Transverse colon (tissue), 4 donors: ENCODE measurements around the gene NEK5. TPM values are rescaled to one million over a fixed set of nuclear protein-coding genes. Genes with fewer than 3 reads are reported as not detected.

Experiments
- DNase-seq: peaks from one replicate; pipeline ENCODE4 v3.0.0-alpha.2; 2019
- H3K27ac ChIP-seq, 4 donors: fragments of 200-600 bp; sonication (generic); 2 replicates each; pipeline ENCODE4 v1.5.1; 2016 to 2018; ENCODE audit warnings: inconsistent platforms in 4 of 4
- H3K27me3 ChIP-seq: fragments of 200-600 bp; sonication (generic); 2 replicates; pipeline ENCODE4 v1.5.1; 2017; ENCODE audit warnings: inconsistent platforms
- H3K36me3 ChIP-seq, 4 donors: fragments of 200-600 bp; sonication (generic); 2 replicates each; pipeline ENCODE4 v1.5.1; 2017 to 2019; ENCODE audit warnings: inconsistent platforms in 4 of 4
- H3K4me1 ChIP-seq, 4 donors: fragments of 200-600 bp; sonication (generic); 2 replicates each; pipeline ENCODE4 v1.5.1; 2017 to 2020; ENCODE audit warnings: inconsistent platforms in 4 of 4
- H3K4me3 ChIP-seq, 4 donors: fragments of 200-600 bp; sonication (generic); 1 replicate in 1 of 4; 2 replicates in 3 of 4; pipeline versions ENCODE4 v1.5.1 to v1.6.1; 2017 to 2019; ENCODE audit warnings: inconsistent platforms in 4 of 4
- H3K9me3 ChIP-seq, 2 donors: fragments of 200-600 bp; sonication (generic); 2 replicates each; pipeline ENCODE4 v1.5.1; 2017 to 2019; ENCODE audit warnings: inconsistent platforms in 2 of 2
- EP300 ChIP-seq: sonication (generic); formaldehyde crosslinking; IDR thresholded peaks from one replicate; pipeline ENCODE4 v1.6.1; 2017; ENCODE audit warnings: antibody characterized with exemption, low read depth
- POLR2A ChIP-seq: fragments of 450-650 bp; IDR thresholded peaks from one replicate; pipeline ENCODE4 v1.6.1; 2016; ENCODE audit warnings: antibody characterized with exemption, mild to moderate bottlenecking, moderate library complexity
- POLR2AphosphoS5 ChIP-seq, 3 donors: sonication (generic); formaldehyde crosslinking; IDR thresholded peaks; one replicate each; pipeline ENCODE4 v1.6.1; 2016; ENCODE audit warnings: antibody characterized with exemption in 3 of 3
- WGBS, 2 donors: methylation state at CpG; one replicate each; pipeline ENCODE4 v1.1.5; 2018; ENCODE audit warnings: low coverage in 1 of 2; 5-methylcytosine and 5-hydroxymethylcytosine counted together
- in situ Hi-C, 4 donors: fragments of 200-750 bp; cut with MboI; loops; one replicate each; pipeline versions ENCODE4 v1.15.0 to v1.15.1; 2017; ENCODE audit warnings: low sequenced_read_pairs in 3 of 4, low pct_ligation_motif_present in 1 of 4, low pct_unique_long_range_greater_than_20kb in 1 of 4
- intact Hi-C: fragments of 100-400 bp; cut with DNase I; formaldehyde crosslinking; loops from one replicate; pipeline ENCODE4 v1.15.1; 2023; ENCODE audit warnings: low total_unique reads
- total RNA-seq, 4 donors: library from RNA; depleted of rRNA; stranded (reverse); fragments of >200 nt; gene quantifications; one replicate each; pipeline ENCODE4 v1.1.0, GENCODE V29; 2016
- TF ChIP-seq, protein P1 (sequence below), 5 experiments: fragments of 200-600 bp in 3 of 5; fragments of 450-650 bp in 2 of 5; sonication (generic) in 3 of 5; IDR thresholded peaks; 1 replicate in 2 of 5; 2 replicates in 3 of 5; pipeline ENCODE4 v1.5.1; 2016 to 2017; ENCODE audit warnings: antibody characterized with exemption in 5 of 5, inconsistent platforms in 3 of 5, mild to moderate bottlenecking in 2 of 5, moderate library complexity in 1 of 5

Gene NEK5
- total RNA-seq, 4 donors from 2014 or later: 0.14 to 0.48 TPM; not detected in 2

DNA sequence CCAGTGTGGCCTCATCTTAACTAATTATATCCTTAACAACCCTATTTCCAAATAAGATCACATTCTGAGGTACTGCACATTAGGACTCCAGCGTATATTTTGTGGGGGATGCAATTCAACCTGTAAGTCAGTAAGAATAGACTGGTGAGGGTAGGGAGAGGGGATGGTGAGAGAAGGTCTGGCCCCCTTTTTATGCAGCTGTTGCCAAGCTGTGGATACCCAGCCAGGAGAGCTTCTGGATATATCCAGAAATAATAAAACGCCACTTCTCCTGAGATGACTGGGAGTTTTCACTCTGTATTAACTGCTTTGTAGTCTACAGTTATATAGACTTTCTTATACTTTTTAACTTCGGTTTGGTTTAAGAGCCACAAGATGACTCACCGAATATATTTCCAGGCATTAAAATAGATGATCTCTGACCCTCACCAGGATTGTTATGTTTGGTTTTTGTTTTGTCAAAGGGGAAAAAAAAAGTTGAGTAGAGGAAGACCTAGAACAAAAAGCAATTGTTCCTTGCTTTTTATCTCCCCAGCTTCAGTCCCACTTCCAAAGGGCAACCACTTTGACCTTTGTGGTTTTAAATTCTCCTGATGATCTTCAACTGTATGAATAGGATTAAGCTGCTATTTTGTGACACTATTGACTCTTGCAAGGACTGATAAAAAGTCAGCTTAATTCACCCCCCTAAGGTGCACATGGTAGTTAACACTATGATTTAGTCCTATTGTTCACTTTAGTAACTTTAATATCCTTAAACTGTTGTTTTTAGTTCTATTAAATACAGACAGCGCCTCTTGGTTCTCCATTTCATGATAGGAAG lies 33.6 kb upstream of the NEK5 start:
- TF ChIP-seq POLR2AphosphoS5 (IDR thresholded peaks at IDR 0.05) (no peak), POLR2A (no peak), EP300 (no peak)
- TF ChIP-seq, protein P1, sequence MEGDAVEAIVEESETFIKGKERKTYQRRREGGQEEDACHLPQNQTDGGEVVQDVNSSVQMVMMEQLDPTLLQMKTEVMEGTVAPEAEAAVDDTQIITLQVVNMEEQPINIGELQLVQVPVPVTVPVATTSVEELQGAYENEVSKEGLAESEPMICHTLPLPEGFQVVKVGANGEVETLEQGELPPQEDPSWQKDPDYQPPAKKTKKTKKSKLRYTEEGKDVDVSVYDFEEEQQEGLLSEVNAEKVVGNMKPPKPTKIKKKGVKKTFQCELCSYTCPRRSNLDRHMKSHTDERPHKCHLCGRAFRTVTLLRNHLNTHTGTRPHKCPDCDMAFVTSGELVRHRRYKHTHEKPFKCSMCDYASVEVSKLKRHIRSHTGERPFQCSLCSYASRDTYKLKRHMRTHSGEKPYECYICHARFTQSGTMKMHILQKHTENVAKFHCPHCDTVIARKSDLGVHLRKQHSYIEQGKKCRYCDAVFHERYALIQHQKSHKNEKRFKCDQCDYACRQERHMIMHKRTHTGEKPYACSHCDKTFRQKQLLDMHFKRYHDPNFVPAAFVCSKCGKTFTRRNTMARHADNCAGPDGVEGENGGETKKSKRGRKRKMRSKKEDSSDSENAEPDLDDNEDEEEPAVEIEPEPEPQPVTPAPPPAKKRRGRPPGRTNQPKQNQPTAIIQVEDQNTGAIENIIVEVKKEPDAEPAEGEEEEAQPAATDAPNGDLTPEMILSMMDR (IDR thresholded peaks at IDR 0.05): no peak
- Histone ChIP-seq H3K4me1 (peaks cover 4 to 65% (median 33%) of the 10 kb centered on the region in 4 donors), H3K4me3 (no peak overlapping the region), H3K27me3 (no peaks in the 10 kb centered on the region), H3K27ac (peak overlapping the region; percentile 88 to 94 (median 92)), H3K9me3 (no peaks in the 10 kb centered on the region), H3K36me3 (no peaks in the 10 kb centered on the region)
- in situ Hi-C loops: no loop called here
- intact Hi-C loops: no loop called here
- DNase-seq: no peak
- 34 to 39% methylated on average over 4 to 5 of the region's 5 CpGs for WGBS, 2 donors

DNA sequence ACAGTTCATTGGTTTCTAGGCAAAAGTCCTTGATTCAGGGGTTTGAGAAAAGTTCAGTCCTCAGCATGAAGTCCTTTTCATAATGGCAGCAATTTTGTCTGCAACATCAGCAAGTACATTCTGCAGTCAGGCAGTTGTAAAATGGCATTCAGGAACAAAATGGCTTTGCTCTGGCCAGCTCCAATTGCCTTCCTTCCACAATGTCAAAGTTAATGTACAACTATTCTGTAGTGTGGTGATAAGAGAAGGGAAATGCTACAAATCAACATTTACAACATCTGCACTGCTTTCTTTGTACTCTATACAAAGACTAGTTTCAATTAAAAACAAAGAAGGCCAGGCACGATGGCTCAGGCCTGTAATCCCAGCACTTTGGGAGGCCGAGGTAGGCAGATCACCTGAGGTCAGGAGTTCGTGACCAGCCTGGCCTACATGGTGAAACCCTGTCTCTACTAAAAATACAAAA lies 32.3 kb upstream of the NEK5 start:
- no peak overlapping the region for H3K4me3 ChIP-seq
- intact Hi-C loops (no loop called here), in situ Hi-C loops (no loop called here)
- WGBS, 2 donors: 56 to 72% methylated on average over 3 of the region's 3 CpGs
- peak overlapping the region; percentile 88 to 94 (median 92) for H3K27ac ChIP-seq
- no peaks in the 10 kb centered on the region for H3K9me3 ChIP-seq
- TF ChIP-seq POLR2A: peak; percentile 30
- TF ChIP-seq EP300: no peak
- H3K36me3 ChIP-seq: no peaks in the 10 kb centered on the region
- peaks cover 4 to 78% (median 38%) of the 10 kb centered on the region in 4 donors for H3K4me1 ChIP-seq
- no peaks in the 10 kb centered on the region for H3K27me3 ChIP-seq
- no peak for DNase-seq

- Histone ChIP-seq H3K9me3 (no peaks in the 10 kb centered on the region), H3K4me1 (peaks cover 4 to 81% (median 44%) of the 10 kb centered on the region in 4 donors), H3K27me3 (no peaks in the 10 kb centered on the region), H3K4me3 (no peak overlapping the region), H3K36me3 (no peaks in the 10 kb centered on the region), H3K27ac (peak overlapping the region; percentile 88 to 94 (median 92))
- no peak for TF ChIP-seq EP300
- TF ChIP-seq, protein P1 (IDR thresholded peaks at IDR 0.05): no peak
- no peak for TF ChIP-seq POLR2A
- TF ChIP-seq POLR2AphosphoS5 (IDR thresholded peaks at IDR 0.05): no peak
- 49 to 58% methylated on average over 4 to 6 of the region's 6 CpGs for WGBS, 2 donors
- in situ Hi-C loops (no loop called here), intact Hi-C loops (no loop called here)
- peak; percentile 26 for DNase-seq
Measured at GRCh38 chr13:52160506-52160905, 31.6 kb upstream of the NEK5 start.

DNA sequence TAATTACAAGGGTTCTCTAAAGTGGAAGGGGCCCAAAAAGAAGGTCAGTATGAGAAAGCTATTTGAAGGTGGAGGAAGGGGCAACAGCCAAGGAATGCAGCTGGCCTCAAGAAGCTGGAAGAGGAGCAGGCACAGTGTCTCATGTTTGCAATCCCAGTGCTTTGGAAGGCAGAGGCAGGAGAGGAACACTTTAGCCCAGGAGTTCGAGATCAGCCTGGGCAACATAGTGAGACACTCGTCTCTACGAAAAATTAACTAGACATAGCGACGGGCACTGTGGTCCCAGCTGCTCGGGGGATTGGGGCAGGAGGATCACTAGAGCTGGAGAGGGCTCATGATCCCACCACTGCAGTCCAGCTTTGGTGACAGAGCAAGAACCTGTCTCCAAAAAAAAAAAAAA lies 31.2 kb upstream of the NEK5 start:
- peak overlapping the region in 2 of 4 donors; percentile 76 to 89 for H3K4me3 ChIP-seq

More for the DNA sequence above, 31.2 kb upstream of the NEK5 start:
- intact Hi-C loops (no loop called here), in situ Hi-C loops (no loop called here)
- H3K27ac ChIP-seq: peak overlapping the region; percentile 88 to 94 (median 92)
- no peaks in the 10 kb centered on the region for H3K27me3 ChIP-seq
- no peak for TF ChIP-seq POLR2A
- no peak for TF ChIP-seq EP300
- TF ChIP-seq, protein P1 (IDR thresholded peaks at IDR 0.05): no peak
- no peak for TF ChIP-seq POLR2AphosphoS5 (IDR thresholded peaks at IDR 0.05)
- no peaks in the 10 kb centered on the region for H3K9me3 ChIP-seq
- H3K4me1 ChIP-seq: peaks cover 4 to 79% (median 46%) of the 10 kb centered on the region in 4 donors
- no peak for DNase-seq
- WGBS, 2 donors: 83 to 94% methylated on average over 1 to 6 of the region's 6 CpGs
- no peaks in the 10 kb centered on the region for H3K36me3 ChIP-seq
